B cell (primary cell): Measurements from ENCODE around the gene JARID2. TPM values are rescaled to one million over a fixed set of nuclear protein-coding genes. Genes with fewer than 3 reads are reported as not detected.

Experiments
- ATAC-seq: fragments of 200-7000 bp; cut with Tn5 transposase; one replicate; pipeline ENCODE4 v1.10.0; 2021; ENCODE audit warnings: low read depth, mild to moderate bottlenecking, moderate number of reproducible peaks, moderate library complexity
- CTCF ChIA-PET: fragments of 350-600 bp; sonication (Branson Sonifier 250); formaldehyde crosslinking; loops from one replicate; lab custom pipeline; 2021; ENCODE audit warnings: antibody characterized with exemption, inconsistent platforms; lab: Charles Lee
- POLR2A ChIA-PET: fragments of 350-600 bp; sonication (Branson Sonifier 250); formaldehyde crosslinking; loops from one replicate; lab custom pipeline; 2021; ENCODE audit warnings: antibody characterized with exemption; lab: Charles Lee
- DNase-seq: peaks from one replicate; pipeline ENCODE4 v3.0.0; 2013
- H2AFZ ChIP-seq: 2 replicates; pipeline ENCODE4 v1.6.1; 2012; ENCODE audit warnings: mild to moderate bottlenecking, low read depth, low read length; ENCODE audit not compliant: insufficient read depth, poor library complexity, severe bottlenecking
- H3K27ac ChIP-seq, 2 donors: 1 replicate in 1 of 2; 2 replicates in 1 of 2; pipeline ENCODE4 v1.5.1; 2012 to 2013; ENCODE audit warnings: low read length in 2 of 2, mild to moderate bottlenecking in 2 of 2, moderate library complexity in 1 of 2
- H3K27me3 ChIP-seq, 4 experiments: fragments of 200-600 bp in 1 of 4; sonication (generic) in 1 of 4; replicated peaks in 1 of 4; 1 replicate in 2 of 4; 2 replicates in 2 of 4; pipeline versions ENCODE4 v1.6.1 to v1.7.0; 2013 to 2016; ENCODE audit warnings: low read length in 3 of 4, mild to moderate bottlenecking in 2 of 4, mixed read lengths in 1 of 4, moderate library complexity in 1 of 4; ENCODE audit not compliant: insufficient read depth in 4 of 4, control insufficient read depth in 3 of 4; ENCODE audit errors: control extremely low read depth in 1 of 4
- H3K36me3 ChIP-seq, 2 experiments: replicated peaks in 1 of 2; 1 replicate in 1 of 2; 2 replicates in 1 of 2; pipeline versions ENCODE4 v1.6.1 to v1.7.1; 2013; ENCODE audit warnings: low read length in 1 of 2; ENCODE audit not compliant: insufficient read depth in 2 of 2, control insufficient read depth in 1 of 2; ENCODE audit errors: control extremely low read depth in 1 of 2, extremely low read depth in 1 of 2
- H3K4me1 ChIP-seq, 2 donors: fragments of 200-600 bp in 1 of 2; sonication (generic) in 1 of 2; 1 replicate in 1 of 2; 2 replicates in 1 of 2; pipeline versions ENCODE4 v1.5.1 to v1.6.1; 2013 to 2017; ENCODE audit warnings: low read length in 2 of 2; ENCODE audit not compliant: control insufficient read depth in 2 of 2, insufficient read depth in 2 of 2
- H3K4me2 ChIP-seq: replicated peaks from 2 replicates; pipeline ENCODE3; 2012; ENCODE audit warnings: mild to moderate bottlenecking, low read depth, low read length; ENCODE audit not compliant: poor library complexity, severe bottlenecking
- H3K4me3 ChIP-seq, 5 experiments: fragments of 200-600 bp in 1 of 5; sonication (generic) in 1 of 5; 1 replicate in 3 of 5; 2 replicates in 2 of 5; pipeline versions ENCODE4 v1.5.1 to v1.7.0; 2011 to 2016; ENCODE audit warnings: low read length in 4 of 5, mild to moderate bottlenecking in 4 of 5, low read depth in 2 of 5, control low read depth in 1 of 5, moderate library complexity in 1 of 5; ENCODE audit not compliant: insufficient read depth in 1 of 5; ENCODE audit errors: control extremely low read depth in 1 of 5, extremely low read depth in 1 of 5
- H3K79me2 ChIP-seq: fragments of 200-600 bp; sonication (generic); one replicate; pipeline ENCODE4 v1.6.0; 2016; ENCODE audit warnings: low read length; ENCODE audit not compliant: control insufficient read depth, insufficient read depth
- H3K9ac ChIP-seq: fragments of 200-600 bp; sonication (generic); 2 replicates; pipeline ENCODE4 v1.6.1; 2017; ENCODE audit warnings: mild to moderate bottlenecking, low read length, moderate library complexity
- H3K9me3 ChIP-seq, 3 donors: one replicate each; pipeline versions ENCODE4 v1.6.1 to v1.7.1; 2013; ENCODE audit warnings: low read length in 2 of 3; ENCODE audit not compliant: control insufficient read depth in 2 of 3, insufficient read depth in 1 of 3; ENCODE audit errors: control extremely low read depth in 1 of 3
- H4K20me1 ChIP-seq: 2 replicates; pipeline ENCODE4 v1.6.0; 2012; ENCODE audit warnings: mild to moderate bottlenecking, low read length; ENCODE audit not compliant: insufficient read depth, control insufficient read depth, poor library complexity, severe bottlenecking
- H3K27ac Mint-ChIP-seq: one replicate; pipeline ENCODE4 v1.8.0; 2021; ENCODE audit warnings: mixed read lengths
- H3K27me3 Mint-ChIP-seq: one replicate; pipeline ENCODE4 v1.8.0; 2021; ENCODE audit warnings: mixed read lengths
- H3K4me1 Mint-ChIP-seq: one replicate; pipeline ENCODE4 v1.8.0; 2021; ENCODE audit warnings: mixed read lengths
- H3K4me3 Mint-ChIP-seq: one replicate; pipeline ENCODE4 v1.8.0; 2021; ENCODE audit warnings: mixed read lengths
- H3K9me3 Mint-ChIP-seq: one replicate; pipeline ENCODE4 v1.8.0; 2022; ENCODE audit warnings: mixed read lengths; ENCODE audit not compliant: insufficient read depth
- CTCF ChIP-seq: fragments of 200-600 bp; IDR thresholded peaks from one replicate; pipeline ENCODE4 v1.8.0; 2022; ENCODE audit warnings: antibody characterized with exemption, mild to moderate bottlenecking
- EZH2 ChIP-seq: IDR thresholded peaks from 2 replicates; pipeline ENCODE4 v1.6.1; 2012; ENCODE audit warnings: borderline replicate concordance, low read depth, mild to moderate bottlenecking, moderate library complexity, low read length; ENCODE audit not compliant: insufficient read depth, poor library complexity, severe bottlenecking
- WGBS: methylation state at CpG from one replicate; pipeline ENCODE4 v1.1.5; 2013; ENCODE audit warnings: missing lambda C conversion rate; ENCODE audit not compliant: insufficient coverage; 5-methylcytosine and 5-hydroxymethylcytosine counted together
- intact Hi-C: fragments of 100-400 bp; cut with micrococcal nuclease; formaldehyde crosslinking; loops from one replicate; pipeline ENCODE4 v1.10.0; 2022
- polyA plus RNA-seq: library from polyadenylated mRNA; depleted of rRNA; stranded (reverse); fragments of >200 nt; gene quantifications from 2 replicates; pipeline ENCODE4 v1.2.3, GENCODE V29; 2012
- total RNA-seq, 2 donors: library from RNA; stranded (reverse); fragments of 120-200 nt in 1 of 2; gene quantifications; 1 replicate in 1 of 2; 2 replicates in 1 of 2; pipeline versions ENCODE4 v1.2.3 to v1.2.4, GENCODE V29; 2013 to 2022

Gene JARID2
- total and polyA plus RNA-seq, 2 donors (not counting 1 experiment from before 2014, with no cell fraction given) = 11.0 to 58.1 TPM

GRCh38 chr6:15404685-15404980 lies 158.8 kb downstream of the JARID2 start:
- H3K79me2 ChIP-seq = peaks cover 95% of the 10 kb centered on the region
- no peak overlapping the region for H2AFZ ChIP-seq
- POLR2A ChIA-PET = interaction anchor here (0.6 to 0.7 kb wide), 2 partner anchors 58 to 730 kb away, joined by 3 to 6 read pairs; no protein-coding TSS in a partner anchor
- H3K36me3 ChIP-seq = no peaks in the 10 kb centered on the region
- intact Hi-C loops = loop anchor here (5.0 kb wide), 2 partner anchors 38 to 42 kb away; no protein-coding TSS in a partner anchor
- H3K4me3 Mint-ChIP-seq = no peak overlapping the region
- no peaks in the 10 kb centered on the region for H3K9me3 ChIP-seq
- CTCF ChIA-PET = interaction anchor here (0.6 to 1.2 kb wide), 4 partner anchors 40 to 843 kb away, joined by 3 to 4 read pairs (median 4); no protein-coding TSS in a partner anchor
- H3K9me3 Mint-ChIP-seq = no peaks in the 10 kb centered on the region
- ATAC-seq = no peak
- no peak overlapping the region for H3K27ac Mint-ChIP-seq
- no peak for DNase-seq
- peaks cover 45 to 48% of the 10 kb centered on the region in 2 donors for H3K4me1 ChIP-seq
- TF ChIP-seq CTCF = no peak
- no peak for TF ChIP-seq EZH2
- no peak overlapping the region for H3K9ac ChIP-seq
- no peak overlapping the region for H3K27ac ChIP-seq
- H3K27me3 ChIP-seq = no peaks in the 10 kb centered on the region
- no peak overlapping the region for H3K4me3 ChIP-seq
- H3K4me2 ChIP-seq = peak overlapping the region; percentile 53
- peaks cover 83% of the 10 kb centered on the region for H3K4me1 Mint-ChIP-seq
- H3K27me3 Mint-ChIP-seq = no peaks in the 10 kb centered on the region
- H4K20me1 ChIP-seq = peaks cover 89% of the 10 kb centered on the region

GRCh38 chr6:15405129-15406068 lies 159.5 kb downstream of the JARID2 start:
- H3K4me3 Mint-ChIP-seq = no peak overlapping the region
- intact Hi-C loops = no loop called here
- peaks cover 83% of the 10 kb centered on the region for H3K4me1 Mint-ChIP-seq
- no peak overlapping the region for H3K27ac ChIP-seq
- H3K27me3 ChIP-seq = no peaks in the 10 kb centered on the region
- H3K9me3 ChIP-seq = no peaks in the 10 kb centered on the region
- POLR2A ChIA-PET = interaction anchor here (0.7 kb wide), 1 partner anchor 57 kb away, joined by 6 read pairs; no protein-coding TSS in a partner anchor
- H3K36me3 ChIP-seq = peaks cover 0 to 1% of the 10 kb centered on the region in 2 experiments
- no peaks in the 10 kb centered on the region for H3K9me3 Mint-ChIP-seq
- H2AFZ ChIP-seq = no peak overlapping the region
- H3K4me2 ChIP-seq = no peak overlapping the region
- DNase-seq (no peak), ATAC-seq (no peak)
- no peak overlapping the region for H3K4me3 ChIP-seq
- no peak overlapping the region for H3K27ac Mint-ChIP-seq
- H4K20me1 ChIP-seq = peaks cover 83% of the 10 kb centered on the region
- 98% methylated on average over 7 of the region's 11 CpGs for WGBS
- H3K79me2 ChIP-seq = peaks cover 95% of the 10 kb centered on the region
- H3K4me1 ChIP-seq = peaks cover 46% of the 10 kb centered on the region in 2 donors
- CTCF ChIA-PET = no interaction called here
- no peak for TF ChIP-seq EZH2
- no peak for TF ChIP-seq CTCF
- H3K27me3 Mint-ChIP-seq = no peaks in the 10 kb centered on the region
- no peak overlapping the region for H3K9ac ChIP-seq
